HG03457 (cell line): ENCODE results near the gene RNF123.

ENCODE experiments used
- ATAC-seq: cut with Tn5 transposase; IDR thresholded peaks from one replicate; pipeline ENCODE4 v1.9.1; 2021; ENCODE audit warnings: moderate number of reproducible peaks; ENCODE audit not compliant: unreplicated experiment

Gene RNF123

GRCh38 chr3:49717211-49717958 is 28.0 kb downstream of the RNF123 start:
- no peak for ATAC-seq

DNA sequence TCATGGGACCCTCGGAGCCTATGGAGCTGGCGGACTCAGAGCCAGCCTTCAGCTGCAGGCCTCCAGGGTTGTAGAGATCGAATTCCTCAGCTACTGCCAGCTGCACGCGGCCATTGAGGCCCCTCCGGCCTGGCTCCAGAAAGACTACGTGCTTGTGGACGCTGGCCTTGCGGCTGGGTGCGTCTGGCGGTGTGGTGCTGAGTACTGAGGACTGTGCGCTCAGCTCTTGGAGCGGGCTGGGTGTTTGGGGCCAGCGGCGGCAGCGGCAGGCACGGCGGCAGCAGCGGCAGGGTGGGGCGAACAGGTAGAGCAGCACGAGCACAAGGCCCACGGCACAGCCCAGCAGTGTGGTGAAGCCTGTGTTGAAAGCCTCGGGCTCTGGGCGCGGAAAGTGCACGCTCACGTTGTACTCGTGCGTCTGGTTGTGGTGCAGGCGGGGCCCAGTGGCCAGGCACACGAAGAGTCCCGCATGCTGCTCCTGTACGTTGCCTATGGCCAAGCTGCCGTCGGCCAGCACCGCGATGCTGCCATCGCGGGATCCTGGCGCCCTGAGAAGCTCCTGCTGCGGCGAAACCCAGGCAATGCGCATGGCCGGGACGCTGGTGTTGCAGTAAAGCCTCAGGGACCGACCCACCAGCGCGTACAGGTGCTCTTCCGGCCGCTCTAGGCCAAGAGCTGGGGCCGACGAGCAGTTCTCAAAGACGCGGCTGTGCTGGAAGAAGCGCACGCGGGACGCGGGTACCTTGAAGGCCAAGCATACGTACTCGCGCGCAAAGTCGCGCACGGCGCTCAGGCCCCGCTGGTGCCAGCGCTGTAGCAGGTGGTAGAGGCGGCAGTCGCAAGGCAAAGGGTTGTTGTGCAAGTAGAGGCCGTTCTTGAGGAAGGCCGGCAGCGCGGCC is 28.9 kb downstream of the RNF123 start:
- ATAC-seq, result no peak

- ATAC-seq, result no peak
Observed at GRCh38 chr3:49718858-49719213, 29.5 kb downstream of the RNF123 start.

- peak; percentile 35 for ATAC-seq
Observed at GRCh38 chr3:49719214-49719884, 30.0 kb downstream of the RNF123 start, which contains the start of gene AMIGO3. Gene AMIGO3 (minus strand): TSS chr3:49719684. CDS start chr3:49719465, 219 bp downstream.

DNA sequence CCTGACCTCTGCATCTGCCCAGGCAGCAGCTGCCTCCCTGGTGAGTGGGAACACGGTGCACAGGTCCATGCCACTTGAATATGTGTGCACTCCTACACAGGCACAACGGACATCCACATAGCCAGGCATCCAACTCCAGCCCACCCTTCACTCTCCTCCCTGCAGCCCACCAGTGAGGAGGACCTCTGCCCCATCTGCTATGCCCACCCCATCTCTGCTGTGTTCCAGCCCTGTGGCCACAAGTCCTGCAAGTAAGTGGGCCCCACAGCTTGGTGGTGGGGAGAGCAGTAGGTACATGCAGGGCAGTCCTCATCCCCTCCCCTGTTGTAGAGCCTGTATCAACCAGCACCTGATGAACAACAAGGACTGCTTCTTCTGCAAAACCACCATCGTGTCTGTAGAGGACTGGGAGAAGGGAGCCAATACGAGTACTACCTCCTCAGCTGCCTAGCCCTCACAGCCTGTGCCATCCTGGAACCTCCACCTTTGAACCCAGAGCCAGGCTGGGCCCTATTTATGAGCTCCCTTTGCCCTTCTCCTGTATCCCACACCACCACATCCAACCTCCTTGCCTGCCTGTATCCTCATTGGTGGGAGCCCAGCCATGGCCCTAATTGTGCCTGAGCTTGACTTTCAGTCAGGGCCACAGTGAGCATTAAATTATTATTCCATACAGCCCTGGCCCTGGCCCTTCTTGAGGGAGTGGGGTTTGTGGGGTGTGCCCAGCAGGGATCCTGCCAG is 31.7 kb downstream of the RNF123 start:
- no peak for ATAC-seq

- no peak for ATAC-seq
Observed at GRCh38 chr3:49721596-49721895, 32.2 kb downstream of the RNF123 start.

GRCh38 chr3:49721896-49722781 is 32.8 kb downstream of the RNF123 start:
- no peak for ATAC-seq

- no peak for ATAC-seq
Observed at GRCh38 chr3:49722896-49723295, 33.5 kb downstream of the RNF123 start.

- no peak for ATAC-seq
Observed at GRCh38 chr3:49723296-49723627, 33.9 kb downstream of the RNF123 start.

DNA sequence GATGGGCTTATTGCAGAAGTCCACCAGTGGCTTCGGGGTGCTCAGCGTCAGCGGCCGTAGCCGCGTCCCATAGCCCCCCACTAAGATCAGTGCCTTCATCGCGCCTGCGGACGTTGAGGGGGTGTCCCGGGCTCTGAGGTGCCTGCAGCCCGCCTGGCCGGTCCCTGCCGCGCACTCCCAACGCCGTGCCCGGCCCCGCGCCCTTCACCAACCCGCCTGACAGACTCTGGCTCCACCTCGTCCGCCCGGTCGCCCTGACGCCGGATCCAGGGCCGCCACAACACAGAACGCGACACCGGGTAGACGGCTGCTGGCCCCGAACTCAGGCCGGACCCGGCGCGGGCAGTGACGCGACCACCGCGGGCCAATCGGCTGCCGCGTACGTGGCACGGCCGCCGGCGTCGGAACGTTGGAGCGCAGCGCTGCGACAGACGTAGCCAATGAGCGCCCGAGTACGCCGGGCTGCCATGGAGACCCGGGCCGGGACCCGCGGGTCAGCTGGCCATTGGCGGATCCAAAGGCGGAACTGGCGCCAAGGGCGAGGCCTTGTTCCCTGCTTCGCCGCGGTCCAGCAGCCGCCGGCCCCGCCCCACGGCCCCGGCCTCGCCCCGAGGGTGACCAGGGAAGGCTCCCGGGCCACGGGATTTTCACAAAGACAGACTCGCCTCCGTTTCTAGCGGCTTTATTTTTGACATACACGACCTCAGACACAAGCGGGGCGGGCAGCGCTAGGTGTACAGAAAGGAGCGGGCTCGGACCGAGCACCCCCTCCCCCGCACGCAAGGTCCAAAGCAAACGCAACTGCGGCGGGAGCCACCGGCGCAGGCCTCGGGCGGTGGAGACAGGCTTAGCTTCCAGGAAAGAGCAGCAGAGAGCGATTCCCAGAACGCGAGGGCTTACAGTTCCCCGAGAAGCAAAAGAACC is 34.5 kb downstream of the RNF123 start, which contains the start of gene GMPPB:
Gene GMPPB, minus strand, starts transcription at position 324 of the 924 bp plus-strand sequence. Its CDS starts 225 bp downstream, at position 99.
- peak; percentile 70 for ATAC-seq

GRCh38 chr3:49724586-49724985 is 35.2 kb downstream of the RNF123 start:
- ATAC-seq, result no peak

DNA sequence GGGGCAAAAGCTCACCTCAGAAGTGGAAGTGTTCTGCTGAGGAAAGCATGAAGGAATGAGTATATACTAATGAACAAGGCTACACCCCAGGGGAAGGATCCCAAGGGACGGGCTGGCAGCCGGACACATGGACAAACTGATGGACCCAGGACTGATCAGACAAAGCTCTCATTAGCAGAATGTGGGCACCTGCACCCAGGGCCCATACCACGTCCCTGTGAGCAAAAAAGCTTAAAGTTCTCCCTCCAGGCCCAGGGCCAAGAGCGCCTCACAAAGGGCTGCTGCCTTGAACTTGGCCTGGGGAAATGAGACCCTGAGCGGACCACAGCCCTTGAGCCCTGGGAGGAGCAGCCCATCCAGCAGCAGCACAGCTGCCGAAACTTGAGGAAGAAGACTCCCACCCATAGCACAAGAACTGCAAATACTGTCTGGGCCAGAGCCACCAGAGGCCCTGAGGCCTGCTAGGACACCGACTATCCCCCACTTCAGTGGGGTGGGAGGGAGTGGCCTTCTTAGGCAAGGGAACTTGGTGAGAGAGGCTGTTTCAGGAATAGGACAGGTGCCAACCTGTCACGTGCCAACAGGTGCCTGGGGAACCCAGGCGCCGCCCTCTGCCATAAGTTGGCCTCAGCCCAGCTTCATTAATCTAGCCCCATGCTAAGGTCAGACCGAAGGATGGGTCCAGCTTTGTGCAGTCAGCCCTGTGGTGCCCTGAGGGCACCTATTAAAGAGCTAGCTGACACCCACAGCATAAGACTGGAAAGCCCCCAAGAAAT is 36.7 kb downstream of the RNF123 start:
- ATAC-seq, result no peak

GRCh38 chr3:49727154-49727923 is 38.0 kb downstream of the RNF123 start:
- ATAC-seq, result no peak

- no peak for ATAC-seq
Observed at GRCh38 chr3:49727924-49728361, 38.6 kb downstream of the RNF123 start.

DNA sequence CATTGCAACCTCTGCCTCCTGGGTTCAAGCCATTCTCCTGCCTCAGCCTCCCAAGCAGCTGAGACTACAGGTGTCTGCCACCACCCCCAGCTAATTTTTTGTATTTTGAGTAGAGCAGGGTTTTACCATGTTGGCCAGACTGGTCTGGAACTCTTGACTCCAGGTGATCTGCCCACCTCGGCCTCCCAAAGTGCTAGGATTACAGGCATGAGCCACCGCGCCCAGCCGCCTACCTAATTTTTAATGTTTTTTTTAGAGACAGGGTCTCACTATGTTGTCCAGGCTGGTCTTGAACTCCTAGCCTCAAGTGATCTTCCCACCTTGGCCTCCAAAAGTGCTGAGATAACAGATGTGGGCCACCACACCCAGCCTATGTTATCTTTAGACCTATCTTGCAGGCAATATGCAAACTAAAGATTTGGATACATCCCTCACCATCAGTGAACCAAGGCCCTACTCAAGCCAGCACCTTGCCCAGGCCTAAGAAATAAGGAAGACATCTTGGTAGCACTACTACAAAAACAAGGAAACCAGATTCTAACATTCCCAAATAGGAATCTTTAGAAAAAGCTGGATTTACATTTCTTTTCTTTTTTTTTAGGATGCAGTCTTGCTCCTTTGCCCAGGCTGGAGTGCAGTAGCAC is 40.7 kb downstream of the RNF123 start:
- ATAC-seq, result no peak

DNA sequence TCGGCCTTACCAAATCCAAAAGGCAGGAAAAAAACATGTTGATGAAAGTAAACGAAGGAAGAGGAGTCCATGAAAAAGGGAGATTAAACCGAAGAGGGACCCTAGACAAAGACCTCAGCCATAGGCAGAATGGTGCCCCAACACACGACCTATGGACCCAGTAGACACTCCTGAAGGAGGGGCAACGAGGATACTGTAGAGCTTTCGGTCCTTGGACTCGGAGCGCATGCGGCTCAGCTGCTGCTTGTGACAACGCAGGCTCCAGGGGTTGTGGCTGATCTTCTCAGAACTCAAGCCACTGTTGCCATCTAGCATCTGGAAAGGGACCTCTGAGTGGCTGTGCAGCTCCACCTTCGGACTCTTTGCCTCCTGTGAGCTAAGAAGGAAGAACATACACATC is 43.2 kb downstream of the RNF123 start:
- no peak for ATAC-seq

GRCh38 chr3:49733551-49733950 is 44.2 kb downstream of the RNF123 start:
- ATAC-seq, result no peak
